GM13976 (cell line): ENCODE results near the gene RAB40B.

ENCODE experiments used
- DNase-seq: peaks from one replicate; pipeline ENCODE4 v3.0.0; 2012; ENCODE audit warnings: low spot score
- CTCF ChIP-seq: IDR thresholded peaks from 2 replicates; pipeline ENCODE4 v1.5.1; 2012; ENCODE audit warnings: borderline replicate concordance, mild to moderate bottlenecking; ENCODE audit not compliant: insufficient read depth; ENCODE audit errors: extremely low read depth, missing control alignments, control extremely low read depth
- in situ Hi-C: fragments of 300-500 bp; cut with MboI; formaldehyde crosslinking; loops from one replicate; pipeline ENCODE4 v1.12.0; 2022; ENCODE audit warnings: low sequenced_read_pairs, mixed read lengths, inconsistent platforms; ENCODE audit not compliant: unreplicated experiment

The RAB40B gene

GRCh38 chr17:82644148-82644547 is 54.4 kb downstream of the RAB40B start:
- in situ Hi-C loops, result no loop called here
- no peak for DNase-seq
- no peak for TF ChIP-seq CTCF

GRCh38 chr17:82642022-82642421 is 56.5 kb downstream of the RAB40B start:
- no peak for TF ChIP-seq CTCF
- no peak for DNase-seq
- in situ Hi-C loops, result no loop called here

- no peak for DNase-seq
- in situ Hi-C loops, result no loop called here
Observed at GRCh38 chr17:82640036-82640435, 58.5 kb downstream of the RAB40B start.

GRCh38 chr17:82639628-82640027 is 58.9 kb downstream of the RAB40B start:
- DNase-seq, result no peak
- in situ Hi-C loops, result no loop called here
- no peak for TF ChIP-seq CTCF

More at GRCh38 chr17:82640036-82640435, 58.5 kb downstream of the RAB40B start:
- TF ChIP-seq CTCF, result no peak

- no peak for TF ChIP-seq CTCF
- no peak for DNase-seq
- in situ Hi-C loops, result no loop called here
Observed at GRCh38 chr17:82638183-82638773, 60.2 kb downstream of the RAB40B start.

- in situ Hi-C loops, result no loop called here
- DNase-seq, result no peak
- no peak for TF ChIP-seq CTCF
Observed at GRCh38 chr17:82636626-82637598, 61.6 kb downstream of the RAB40B start.
